HG02852 (cell line): ENCODE measurements around the gene PSRC1.

ENCODE experiments used
- ATAC-seq: cut with Tn5 transposase; IDR thresholded peaks from one replicate; pipeline ENCODE4 v1.9.1; 2021; ENCODE audit warnings: mild to moderate bottlenecking, moderate library complexity; ENCODE audit not compliant: unreplicated experiment

PSRC1 gene

DNA sequence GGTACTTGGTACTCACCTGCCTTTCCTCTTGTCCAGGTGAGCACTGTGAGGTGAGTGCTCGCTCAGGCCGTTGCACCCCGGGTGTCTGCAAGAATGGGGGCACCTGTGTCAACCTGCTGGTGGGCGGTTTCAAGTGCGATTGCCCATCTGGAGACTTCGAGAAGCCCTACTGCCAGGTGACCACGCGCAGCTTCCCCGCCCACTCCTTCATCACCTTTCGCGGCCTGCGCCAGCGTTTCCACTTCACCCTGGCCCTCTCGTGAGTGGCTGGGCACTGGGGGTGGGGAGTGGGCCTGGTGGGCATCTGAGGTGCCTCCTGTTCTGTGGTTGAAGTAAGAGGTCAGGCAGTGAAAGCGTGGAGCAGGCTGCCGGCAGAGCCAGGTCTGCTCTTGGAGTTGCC is 21.9 kb downstream of the PSRC1 start:
- ATAC-seq: no peak

DNA sequence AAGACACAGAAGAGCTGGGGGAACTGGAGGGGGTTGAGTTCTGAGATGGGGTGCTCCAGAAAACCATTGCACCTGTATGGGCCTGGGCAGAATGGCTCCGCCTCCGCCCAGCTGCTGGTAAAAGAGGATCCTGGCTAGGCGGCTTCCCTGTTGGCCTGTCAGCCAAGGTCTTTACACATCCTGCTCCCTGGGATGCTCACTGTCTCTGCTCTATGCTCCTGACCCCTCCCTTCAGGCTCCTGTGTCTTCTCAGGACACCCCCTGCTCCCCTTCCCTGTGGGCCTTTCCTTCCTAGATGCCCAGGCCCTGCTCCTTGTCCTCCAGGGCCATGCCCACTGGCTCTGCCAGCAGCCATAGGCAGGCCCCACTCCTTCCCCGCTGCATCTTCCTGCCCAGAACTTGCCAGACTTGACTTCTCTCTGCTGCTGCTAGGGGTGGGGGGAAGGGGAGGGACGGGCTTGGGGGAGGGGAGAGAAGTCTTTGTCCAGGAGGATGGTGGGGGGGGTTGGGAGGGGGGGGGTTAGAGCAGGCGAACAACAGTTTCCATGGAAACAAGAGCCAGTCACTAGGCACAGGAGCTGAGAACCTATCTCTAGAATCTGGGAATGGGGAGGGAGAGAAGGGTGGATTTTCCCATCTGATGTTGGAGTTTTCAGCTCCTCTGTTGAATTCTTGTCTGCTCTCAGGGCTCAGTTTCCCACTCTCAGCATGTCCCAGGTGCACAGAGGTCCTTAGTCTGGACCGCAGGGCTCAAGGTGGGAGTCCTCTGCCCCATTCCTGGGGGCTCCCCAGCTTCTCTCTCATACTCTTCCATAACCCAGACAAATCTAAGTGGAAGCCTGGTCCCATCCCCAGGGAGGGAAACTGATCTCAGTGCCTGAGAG is 23.0 kb downstream of the PSRC1 start:
- no peak for ATAC-seq

DNA sequence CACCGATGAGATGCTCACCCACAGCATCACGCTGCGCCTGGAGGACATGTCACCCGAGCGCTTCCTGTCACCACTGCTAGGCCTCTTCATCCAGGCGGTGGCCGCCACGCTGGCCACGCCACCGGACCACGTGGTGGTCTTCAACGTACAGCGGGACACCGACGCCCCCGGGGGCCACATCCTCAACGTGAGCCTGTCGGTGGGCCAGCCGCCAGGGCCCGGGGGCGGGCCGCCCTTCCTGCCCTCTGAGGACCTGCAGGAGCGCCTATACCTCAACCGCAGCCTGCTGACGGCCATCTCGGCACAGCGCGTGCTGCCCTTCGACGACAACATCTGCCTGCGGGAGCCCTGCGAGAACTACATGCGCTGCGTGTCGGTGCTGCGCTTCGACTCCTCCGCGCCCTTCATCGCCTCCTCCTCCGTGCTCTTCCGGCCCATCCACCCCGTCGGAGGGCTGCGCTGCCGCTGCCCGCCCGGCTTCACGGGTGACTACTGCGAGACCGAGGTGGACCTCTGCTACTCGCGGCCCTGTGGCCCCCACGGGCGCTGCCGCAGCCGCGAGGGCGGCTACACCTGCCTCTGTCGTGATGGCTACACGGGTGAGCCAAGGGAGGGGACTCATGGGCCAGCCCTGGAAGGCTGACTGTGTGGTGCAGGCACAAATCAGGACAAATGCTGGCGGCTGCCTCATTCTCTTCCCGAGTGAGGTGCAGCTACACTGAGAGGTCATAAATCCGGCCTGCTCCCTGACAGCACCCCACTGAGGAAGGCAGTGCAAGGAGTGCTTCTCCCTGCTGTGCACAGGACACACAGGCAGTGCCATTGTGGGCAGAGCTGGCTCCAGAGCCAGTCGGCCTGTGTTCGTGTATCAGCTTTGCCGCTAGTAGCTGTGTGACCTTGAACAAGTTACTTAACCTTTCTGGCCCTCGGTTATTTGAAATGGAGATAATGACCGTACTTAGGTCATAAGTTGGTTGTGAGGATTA is 24.2 kb downstream of the PSRC1 start:
- ATAC-seq: no peak

DNA sequence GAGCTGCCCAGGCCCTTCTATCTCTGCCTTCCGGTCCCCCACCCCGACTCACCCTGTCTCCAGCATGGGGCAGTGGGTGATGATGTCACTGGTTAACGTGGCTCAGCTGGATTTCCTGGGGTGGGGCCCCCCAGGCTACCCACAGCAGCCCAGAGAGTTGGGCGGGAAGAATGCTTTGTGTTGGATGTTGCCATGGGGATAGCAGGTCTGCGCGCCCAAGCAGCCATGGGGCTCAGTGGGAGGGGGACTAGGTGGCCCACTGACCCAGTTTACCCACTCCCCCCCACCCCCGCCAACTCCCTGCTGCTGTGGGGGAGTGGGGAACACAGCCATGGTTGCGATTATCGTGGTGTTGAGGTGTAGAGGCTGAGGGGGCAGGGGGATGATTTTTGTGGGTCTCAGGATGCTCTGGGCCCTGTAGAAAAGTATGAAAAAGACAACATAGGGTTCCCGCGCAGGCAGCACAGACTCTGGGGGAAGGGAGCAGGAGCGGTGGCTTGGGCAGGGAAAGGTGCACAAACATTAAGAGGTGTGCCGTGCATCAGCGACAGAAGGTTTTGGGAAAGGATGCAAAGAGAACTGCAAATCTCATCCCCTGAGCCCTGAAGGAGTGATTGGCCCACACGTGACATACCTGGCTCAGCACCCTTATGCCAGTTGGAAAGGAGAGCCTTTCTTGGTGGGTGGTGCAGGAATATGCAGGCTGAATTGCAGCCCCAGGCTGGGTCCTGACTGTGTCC is 25.1 kb downstream of the PSRC1 start:
- no peak for ATAC-seq

DNA sequence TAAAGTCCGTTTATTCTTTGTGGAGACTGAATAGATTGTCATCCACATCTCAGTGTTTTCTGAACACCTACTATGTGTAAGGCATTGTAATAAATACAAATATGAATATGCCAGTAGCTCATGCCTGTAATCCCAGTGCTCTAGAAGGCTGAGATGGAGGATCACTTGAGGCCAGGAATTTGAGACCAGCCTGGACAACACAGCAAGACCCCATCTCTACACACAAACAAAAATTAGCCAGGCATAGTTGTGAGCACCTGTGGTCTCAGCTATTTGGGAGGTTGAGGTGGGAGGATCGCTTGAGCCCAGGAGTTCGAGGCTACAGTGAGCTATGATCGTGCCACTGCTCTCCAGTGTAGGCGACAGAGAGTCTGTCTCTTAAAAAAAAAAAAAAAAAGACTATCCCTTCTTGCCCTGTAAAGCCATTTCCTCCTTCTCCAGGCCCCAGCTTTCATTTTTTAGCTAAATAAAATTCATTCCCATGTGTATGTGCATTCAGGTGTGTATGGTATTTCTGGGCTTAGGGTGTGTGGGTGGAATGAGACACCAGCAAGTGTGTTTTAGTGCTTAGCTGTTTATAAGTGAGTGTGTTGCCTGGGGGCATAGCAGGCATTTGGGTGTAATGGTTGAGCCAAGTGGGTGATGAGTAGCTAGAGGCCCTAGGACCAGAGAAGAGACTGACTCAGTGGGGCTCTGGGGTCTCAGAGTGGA is 25.8 kb downstream of the PSRC1 start:
- ATAC-seq: no peak

DNA sequence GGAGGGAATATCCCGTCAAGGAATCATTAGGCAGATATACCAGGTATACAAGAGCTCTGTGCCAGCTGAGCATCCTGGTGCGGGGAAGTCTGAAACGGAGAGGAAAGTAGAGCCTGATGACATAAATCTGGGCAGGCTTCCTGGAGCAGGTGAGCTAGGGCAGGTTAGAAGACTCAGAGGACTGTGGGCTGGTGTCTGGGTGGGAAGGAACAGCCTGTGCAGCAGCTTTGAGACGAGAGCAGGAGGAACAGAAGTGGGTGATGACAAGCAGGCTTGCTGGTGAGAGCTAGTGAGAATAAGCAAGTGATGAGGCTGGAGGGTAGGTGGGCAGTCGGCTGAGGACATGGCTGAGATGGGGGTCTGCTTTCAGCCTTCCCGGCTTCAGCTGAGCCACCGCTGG is 26.9 kb downstream of the PSRC1 start:
- no peak for ATAC-seq

DNA sequence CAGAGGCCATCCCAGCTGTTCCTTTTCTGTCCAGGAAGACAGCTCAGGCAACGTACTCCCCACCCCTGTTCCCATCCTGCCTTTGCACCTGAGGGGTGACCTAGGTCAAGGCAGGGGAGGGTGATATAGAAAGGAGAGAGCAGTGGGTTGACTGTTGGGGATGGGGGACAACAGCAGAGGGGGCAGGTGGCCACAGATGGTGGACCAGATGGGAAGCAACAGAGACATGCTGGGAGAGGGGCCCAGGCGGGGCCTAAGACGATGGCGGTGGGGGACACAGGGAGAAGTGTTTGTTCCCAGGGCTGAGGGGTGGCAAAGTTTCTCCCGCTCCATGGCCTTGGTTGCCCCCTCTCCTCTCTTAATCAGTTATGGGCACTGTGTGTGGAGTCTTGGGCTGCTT is 27.3 kb downstream of the PSRC1 start:
- no peak for ATAC-seq

DNA sequence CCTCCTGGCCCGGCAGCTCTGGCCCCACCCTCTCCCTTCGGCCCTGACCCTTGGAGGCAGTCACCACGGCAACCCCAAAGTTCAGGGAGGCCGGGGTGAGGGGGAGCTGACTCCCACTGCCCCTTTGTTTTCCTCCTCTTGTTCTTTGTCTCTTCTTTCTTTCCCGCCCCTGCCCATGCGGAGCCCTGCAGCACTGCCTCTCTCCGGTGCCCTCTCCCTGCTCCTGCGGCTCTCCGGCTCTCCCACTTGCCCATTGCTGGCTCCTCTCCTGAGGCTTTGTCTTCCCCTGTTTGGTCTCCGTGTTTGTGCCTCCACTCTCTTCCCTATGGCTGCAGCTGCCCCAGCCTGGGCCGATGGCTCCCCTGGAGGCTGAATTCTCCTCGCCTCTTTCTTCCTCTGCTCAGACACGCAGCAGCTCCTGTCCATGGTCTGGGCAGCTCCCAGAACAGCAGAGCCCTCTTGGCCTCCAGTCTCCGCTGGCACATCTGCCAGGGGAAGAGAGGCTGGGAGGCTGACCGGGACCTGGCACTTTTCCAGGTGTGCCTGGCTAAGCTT is 27.8 kb downstream of the PSRC1 start:
- ATAC-seq: no peak

DNA sequence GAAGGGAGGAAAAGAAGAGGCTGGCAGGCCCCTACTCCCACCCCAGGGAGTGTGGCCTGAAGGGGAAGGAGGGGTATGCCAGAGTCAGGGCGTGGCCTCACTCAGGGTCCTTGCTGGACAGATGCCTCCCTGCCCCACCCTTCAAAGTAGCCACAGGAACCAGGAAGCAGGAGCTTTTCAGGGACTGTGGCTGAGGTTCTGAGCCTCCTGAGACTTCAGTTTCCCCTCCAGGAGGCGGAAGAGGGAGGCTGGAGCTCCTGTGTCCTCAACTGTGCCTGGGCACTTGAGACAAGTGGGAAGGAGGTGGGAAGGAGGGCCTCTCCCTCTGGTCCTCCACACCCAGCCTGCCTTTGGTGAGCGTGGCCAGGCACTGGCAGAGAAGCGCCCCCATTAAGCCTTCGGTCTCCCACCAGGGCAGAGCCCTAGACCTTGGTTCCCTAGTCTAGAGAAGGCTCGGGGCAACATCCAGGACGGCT is 28.3 kb downstream of the PSRC1 start:
- ATAC-seq: no peak

DNA sequence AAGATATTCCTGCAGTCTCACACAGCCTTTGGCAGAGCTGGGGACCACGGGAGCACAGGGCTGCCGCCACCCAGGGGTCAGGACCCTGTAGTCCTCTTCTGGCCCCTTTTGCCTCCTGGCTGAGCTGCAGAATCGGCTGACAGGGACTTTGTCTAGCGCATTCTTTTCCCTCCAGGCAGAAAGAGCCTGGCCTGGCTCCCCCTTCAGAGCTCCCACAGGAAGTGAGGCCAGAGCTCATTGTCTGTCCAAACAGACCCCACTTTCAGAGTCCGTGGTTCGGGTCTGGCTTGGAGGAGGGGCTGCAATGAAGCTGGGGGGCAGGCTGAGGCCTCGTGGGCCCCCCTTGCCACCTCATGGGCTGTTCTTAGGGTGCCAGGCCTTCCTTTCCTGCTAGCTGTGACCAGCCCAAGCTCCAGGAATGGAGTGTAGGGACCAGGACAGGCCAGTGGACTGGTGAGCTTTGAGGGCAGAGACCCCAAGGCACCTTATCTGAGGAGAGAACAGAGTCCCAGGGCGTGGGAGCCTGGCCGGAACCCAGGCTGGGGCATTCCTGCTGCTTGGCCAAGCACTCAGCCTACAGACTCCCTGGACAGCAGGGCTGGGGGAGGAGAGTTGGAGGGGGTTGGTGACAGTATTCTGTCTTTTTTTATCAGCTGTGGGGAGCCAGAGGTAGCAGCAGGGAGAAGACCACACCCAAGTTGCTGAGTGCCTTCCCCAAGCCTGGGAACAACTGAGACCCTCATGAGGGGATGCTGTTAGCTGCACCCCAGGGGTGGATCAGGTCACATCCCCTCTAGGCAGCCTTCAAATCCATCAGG is 28.9 kb downstream of the PSRC1 start:
- no peak for ATAC-seq

DNA sequence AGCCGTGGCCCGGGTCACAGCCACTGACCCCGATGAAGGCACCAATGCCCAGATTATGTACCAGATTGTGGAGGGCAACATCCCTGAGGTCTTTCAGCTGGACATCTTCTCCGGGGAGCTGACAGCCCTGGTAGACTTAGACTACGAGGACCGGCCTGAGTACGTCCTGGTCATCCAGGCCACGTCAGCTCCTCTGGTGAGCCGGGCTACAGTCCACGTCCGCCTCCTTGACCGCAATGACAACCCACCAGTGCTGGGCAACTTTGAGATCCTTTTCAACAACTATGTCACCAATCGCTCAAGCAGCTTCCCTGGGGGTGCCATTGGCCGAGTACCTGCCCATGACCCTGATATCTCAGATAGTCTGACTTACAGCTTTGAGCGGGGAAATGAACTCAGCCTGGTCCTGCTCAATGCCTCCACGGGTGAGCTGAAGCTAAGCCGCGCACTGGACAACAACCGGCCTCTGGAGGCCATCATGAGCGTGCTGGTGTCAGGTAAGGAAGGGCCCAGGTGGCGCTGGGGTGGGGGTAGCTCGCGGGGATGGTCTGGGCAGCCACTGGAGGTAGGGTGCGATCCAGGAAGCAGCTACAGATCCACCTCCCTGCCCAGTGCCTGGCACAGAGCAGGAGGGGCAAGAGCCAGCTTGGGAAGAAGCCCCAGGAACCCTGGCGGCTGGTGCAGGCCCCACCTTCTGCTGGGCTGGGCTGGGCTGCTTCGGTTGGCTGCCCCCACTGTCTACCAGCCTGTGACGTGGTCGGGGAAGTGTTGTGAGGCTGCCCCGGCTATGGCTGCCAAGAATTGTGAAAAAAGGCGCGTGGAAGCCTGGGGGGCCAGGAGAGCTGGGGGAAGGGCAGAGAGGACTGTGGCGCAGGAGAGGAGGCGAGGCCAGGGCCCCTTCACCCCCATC is 29.8 kb downstream of the PSRC1 start:
- ATAC-seq: no peak

DNA sequence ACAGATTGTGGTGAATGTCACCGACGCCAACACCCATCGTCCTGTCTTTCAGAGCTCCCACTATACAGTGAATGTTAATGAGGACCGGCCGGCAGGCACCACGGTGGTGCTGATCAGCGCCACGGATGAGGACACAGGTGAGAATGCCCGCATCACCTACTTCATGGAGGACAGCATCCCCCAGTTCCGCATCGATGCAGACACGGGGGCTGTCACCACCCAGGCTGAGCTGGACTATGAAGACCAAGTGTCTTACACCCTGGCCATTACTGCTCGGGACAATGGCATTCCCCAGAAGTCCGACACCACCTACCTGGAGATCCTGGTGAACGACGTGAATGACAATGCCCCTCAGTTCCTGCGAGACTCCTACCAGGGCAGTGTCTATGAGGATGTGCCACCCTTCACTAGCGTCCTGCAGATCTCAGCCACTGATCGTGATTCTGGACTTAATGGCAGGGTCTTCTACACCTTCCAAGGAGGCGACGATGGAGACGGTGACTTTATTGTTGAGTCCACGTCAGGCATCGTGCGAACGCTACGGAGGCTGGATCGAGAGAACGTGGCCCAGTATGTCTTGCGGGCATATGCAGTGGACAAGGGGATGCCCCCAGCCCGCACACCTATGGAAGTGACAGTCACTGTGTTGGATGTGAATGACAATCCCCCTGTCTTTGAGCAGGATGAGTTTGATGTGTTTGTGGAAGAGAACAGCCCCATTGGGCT is 30.6 kb downstream of the PSRC1 start:
- no peak for ATAC-seq

DNA sequence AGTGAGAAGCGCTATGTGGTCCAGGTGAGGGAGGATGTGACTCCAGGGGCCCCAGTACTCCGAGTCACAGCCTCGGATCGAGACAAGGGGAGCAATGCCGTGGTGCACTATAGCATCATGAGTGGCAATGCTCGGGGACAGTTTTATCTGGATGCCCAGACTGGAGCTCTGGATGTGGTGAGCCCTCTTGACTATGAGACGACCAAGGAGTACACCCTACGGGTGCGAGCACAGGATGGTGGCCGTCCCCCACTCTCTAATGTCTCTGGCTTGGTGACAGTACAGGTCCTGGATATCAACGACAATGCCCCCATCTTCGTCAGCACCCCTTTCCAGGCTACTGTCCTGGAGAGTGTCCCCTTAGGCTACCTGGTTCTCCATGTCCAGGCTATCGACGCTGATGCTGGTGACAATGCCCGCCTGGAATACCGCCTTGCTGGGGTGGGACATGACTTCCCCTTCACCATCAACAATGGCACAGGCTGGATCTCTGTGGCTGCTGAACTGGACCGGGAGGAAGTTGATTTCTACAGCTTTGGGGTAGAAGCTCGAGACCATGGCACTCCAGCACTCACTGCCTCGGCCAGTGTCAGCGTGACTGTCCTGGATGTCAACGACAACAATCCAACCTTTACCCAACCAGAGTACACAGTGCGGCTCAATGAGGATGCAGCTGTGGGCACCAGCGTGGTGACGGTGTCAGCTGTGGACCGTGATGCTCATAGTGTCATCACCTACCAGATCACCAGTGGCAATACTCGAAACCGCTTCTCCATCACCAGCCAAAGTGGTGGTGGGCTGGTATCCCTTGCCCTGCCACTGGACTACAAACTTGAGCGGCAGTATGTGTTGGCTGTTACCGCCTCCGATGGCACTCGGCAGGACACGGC is 31.4 kb downstream of the PSRC1 start:
- no peak for ATAC-seq

DNA sequence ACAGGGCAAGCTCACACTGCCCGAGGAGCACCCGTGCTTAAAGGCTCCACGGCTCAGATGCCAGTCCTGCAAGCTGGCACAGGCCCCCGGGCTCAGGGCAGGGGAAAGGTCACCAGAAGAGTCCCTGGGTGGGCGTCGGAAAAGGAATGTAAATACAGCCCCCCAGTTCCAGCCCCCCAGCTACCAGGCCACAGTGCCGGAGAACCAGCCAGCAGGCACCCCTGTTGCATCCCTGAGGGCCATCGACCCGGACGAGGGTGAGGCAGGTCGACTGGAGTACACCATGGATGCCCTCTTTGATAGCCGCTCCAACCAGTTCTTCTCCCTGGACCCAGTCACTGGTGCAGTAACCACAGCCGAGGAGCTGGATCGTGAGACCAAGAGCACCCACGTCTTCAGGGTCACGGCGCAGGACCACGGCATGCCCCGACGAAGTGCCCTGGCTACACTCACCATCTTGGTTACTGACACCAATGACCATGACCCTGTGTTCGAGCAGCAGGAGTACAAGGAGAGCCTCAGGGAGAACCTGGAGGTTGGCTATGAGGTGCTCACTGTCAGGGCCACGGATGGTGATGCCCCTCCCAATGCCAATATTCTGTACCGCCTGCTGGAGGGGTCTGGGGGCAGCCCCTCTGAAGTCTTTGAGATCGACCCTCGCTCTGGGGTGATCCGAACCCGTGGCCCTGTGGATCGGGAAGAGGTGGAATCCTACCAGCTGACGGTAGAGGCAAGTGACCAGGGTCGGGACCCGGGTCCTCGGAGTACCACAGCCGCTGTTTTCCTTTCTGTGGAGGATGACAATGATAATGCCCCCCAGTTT is 32.3 kb downstream of the PSRC1 start:
- ATAC-seq: no peak

DNA sequence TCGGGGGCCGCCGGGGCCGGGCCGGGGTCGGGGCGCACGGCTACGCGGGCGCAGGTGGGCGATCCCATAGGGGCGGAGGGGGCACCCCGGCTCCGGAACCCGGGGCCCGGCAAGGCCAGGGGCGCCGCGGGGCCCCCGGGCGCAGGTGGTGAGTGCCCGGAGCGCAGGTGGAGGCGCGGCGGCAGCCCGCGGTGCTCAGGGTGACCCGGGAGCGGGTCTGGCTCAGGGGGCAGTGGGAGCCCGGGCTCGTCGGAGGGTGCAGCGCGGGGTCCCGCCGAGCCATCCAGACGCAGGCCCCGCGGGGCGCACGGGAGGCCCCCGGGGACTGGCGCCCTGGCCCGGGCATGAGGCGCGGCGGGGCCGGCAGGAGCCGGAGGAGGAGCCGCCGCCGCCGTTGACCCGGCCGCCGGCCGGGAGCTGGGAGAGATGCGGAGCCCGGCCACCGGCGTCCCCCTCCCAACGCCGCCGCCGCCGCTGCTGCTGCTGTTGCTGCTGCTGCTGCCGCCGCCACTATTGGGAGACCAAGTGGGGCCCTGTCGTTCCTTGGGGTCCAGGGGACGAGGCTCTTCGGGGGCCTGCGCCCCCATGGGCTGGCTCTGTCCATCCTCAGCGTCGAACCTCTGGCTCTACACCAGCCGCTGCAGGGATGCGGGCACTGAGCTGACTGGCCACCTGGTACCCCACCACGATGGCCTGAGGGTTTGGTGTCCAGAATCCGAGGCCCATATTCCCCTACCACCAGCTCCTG is 33.1 kb downstream of the PSRC1 start:
- ATAC-seq: peak; percentile 35
